GM06990 (cell line): ENCODE results near the gene LRRC58.
"Not testable (repeated sequence)": the region's sequence is repeated elsewhere in the genome, so short reads cannot be mapped to it uniquely, and the experiment has no call there.

ENCODE experiments used
- DNase-seq: peaks from one replicate; pipeline ENCODE4 v3.0.0-alpha.2; 2011; ENCODE audit not compliant: insufficient read length; ENCODE audit errors: extremely low read depth
- H3K27me3 ChIP-seq: replicated peaks from 2 replicates; pipeline ENCODE4 v1.6.0; 2011; ENCODE audit warnings: low read length; ENCODE audit not compliant: control insufficient read depth, insufficient read depth
- H3K36me3 ChIP-seq: 2 replicates; pipeline ENCODE4 v1.5.1; 2011; ENCODE audit warnings: low read length; ENCODE audit not compliant: control insufficient read depth, insufficient read depth
- H3K4me3 ChIP-seq: replicated peaks from 2 replicates; pipeline ENCODE4 v1.5.1; 2011; ENCODE audit warnings: low read depth, mild to moderate bottlenecking, control low read depth, low read length
- CTCF ChIP-seq: IDR thresholded peaks from 2 replicates; pipeline ENCODE4 v1.5.1; 2011; ENCODE audit warnings: low read length, control low read depth, mild to moderate bottlenecking, inconsistent platforms; ENCODE audit not compliant: insufficient read depth, poor library complexity, severe bottlenecking

The LRRC58 gene

GRCh38 chr3:120299403-120299802, 49.8 kb downstream of the LRRC58 start:
- TF ChIP-seq CTCF: no peak
- DNase-seq: no peak
- no peak overlapping the region for H3K4me3 ChIP-seq

GRCh38 chr3:120298996-120299395, 50.2 kb downstream of the LRRC58 start:
- no peak for TF ChIP-seq CTCF
- no peak overlapping the region for H3K4me3 ChIP-seq
- DNase-seq: no peak
- no peaks in the 10 kb centered on the region for H3K27me3 ChIP-seq
- H3K36me3 ChIP-seq: no peaks in the 10 kb centered on the region

More at GRCh38 chr3:120299403-120299802, 49.8 kb downstream of the LRRC58 start:
- H3K27me3 ChIP-seq: no peaks in the 10 kb centered on the region
- no peaks in the 10 kb centered on the region for H3K36me3 ChIP-seq

- DNase-seq, H3K36me3 ChIP-seq, H3K27me3 ChIP-seq, H3K4me3 ChIP-seq: not testable (repeated sequence)
Observed at GRCh38 chr3:120291552-120291951, 57.6 kb downstream of the LRRC58 start.

GRCh38 chr3:120289636-120290035, 59.5 kb downstream of the LRRC58 start:
- Histone ChIP-seq H3K36me3 (no peaks in the 10 kb centered on the region), H3K27me3 (no peaks in the 10 kb centered on the region), H3K4me3 (no peak overlapping the region)
- DNase-seq: no peak
- no peak for TF ChIP-seq CTCF

GRCh38 chr3:120286465-120286864, 62.7 kb downstream of the LRRC58 start:
- Histone ChIP-seq H3K4me3 (no peak overlapping the region), H3K36me3 (no peaks in the 10 kb centered on the region), H3K27me3 (no peaks in the 10 kb centered on the region)
- DNase-seq: no peak
- TF ChIP-seq CTCF: no peak

GRCh38 chr3:120285508-120285841, 63.7 kb downstream of the LRRC58 start:
- Histone ChIP-seq H3K36me3 (no peaks in the 10 kb centered on the region), H3K4me3 (no peak overlapping the region), H3K27me3 (no peaks in the 10 kb centered on the region)
- DNase-seq: no peak
- no peak for TF ChIP-seq CTCF
